Testis (tissue), 3 donors: ENCODE results near the gene MEGF8. TPM values are rescaled to one million over a fixed set of nuclear protein-coding genes. Genes with fewer than 3 reads are reported as not detected.
A peak's percentile ranks its signal among the peaks of the same experiment; 100 is the strongest.

Source experiments
- DNase-seq: peaks from one replicate; pipeline ENCODE4 v3.0.0-alpha.2; 2019
- H3K27ac ChIP-seq, 2 donors: fragments of 200-600 bp; sonication (generic); one replicate each; pipeline ENCODE4 v1.5.1; 2019
- H3K27me3 ChIP-seq: fragments of 200-600 bp; sonication (generic); one replicate; pipeline ENCODE4 v1.5.1; 2019
- H3K36me3 ChIP-seq: fragments of 200-600 bp; sonication (generic); one replicate; pipeline ENCODE4 v1.5.1; 2017; ENCODE audit warnings: low read depth; ENCODE audit errors: missing control alignments
- H3K4me1 ChIP-seq: fragments of 200-600 bp; sonication (generic); one replicate; pipeline ENCODE4 v1.5.1; 2019
- H3K4me3 ChIP-seq, 2 donors: fragments of 200-600 bp; sonication (generic); one replicate each; pipeline ENCODE4 v1.5.1; 2017 to 2019
- H3K9me3 ChIP-seq: fragments of 200-600 bp; sonication (generic); one replicate; pipeline ENCODE4 v1.5.1; 2017
- CTCF ChIP-seq, 3 experiments: fragments of 450-650 bp in 2 of 3; fragments of 200-600 bp in 1 of 3; sonication (generic) in 1 of 3; IDR thresholded peaks; one replicate each; pipeline ENCODE4 v1.5.1; 2016 to 2019; ENCODE audit warnings: antibody characterized with exemption in 3 of 3, mild to moderate bottlenecking in 2 of 3, moderate library complexity in 1 of 3
- POLR2A ChIP-seq: fragments of 450-650 bp; IDR thresholded peaks from one replicate; pipeline ENCODE4 v1.6.1; 2017; ENCODE audit warnings: antibody characterized with exemption, mild to moderate bottlenecking, moderate library complexity
- WGBS, 2 donors: methylation state at CpG; one replicate each; pipeline ENCODE4 v1.1.5; 2018; 5-methylcytosine and 5-hydroxymethylcytosine counted together
- intact Hi-C: fragments of 100-400 bp; cut with DNase I; formaldehyde crosslinking; loops from one replicate; pipeline ENCODE4 v1.15.1; 2023; ENCODE audit warnings: low total_unique reads
- polyA plus RNA-seq: library from polyadenylated mRNA; stranded (reverse); fragments of 350-450 nt; fragmentation: Illumina TruSeq; extraction: RNeasy Lipid Tissue Mini Kit (QIAGEN cat#74804); gene quantifications from one replicate; pipeline ENCODE4 v1.2.3, GENCODE V29; 2014; ENCODE audit warnings: low read depth, low replicate concordance; ENCODE audit not compliant: insufficient read depth
- total RNA-seq, 2 donors: library from RNA; depleted of rRNA; stranded (reverse); fragments of >200 nt; gene quantifications; one replicate each; pipeline ENCODE4 v1.2.3, GENCODE V29; 2016

Gene MEGF8
- total and polyA plus RNA-seq, 3 donors from 2014 or later, result 18.8 to 27.3 (median 26.9) TPM

- Histone ChIP-seq H3K4me3 (no peak overlapping the region), H3K36me3 (no peaks in the 10 kb centered on the region), H3K27ac (no peak overlapping the region), H3K9me3 (no peaks in the 10 kb centered on the region), H3K27me3 (no peaks in the 10 kb centered on the region), H3K4me1 (peaks cover 17% of the 10 kb centered on the region)
- 83% methylated on average over 9 of the region's 9 CpGs for WGBS, 2 donors
- intact Hi-C loops, result no loop called here
- no peak for TF ChIP-seq POLR2A
- no peak for DNase-seq
These were observed 3.1 kb upstream of the MEGF8 start for GRCh38 chr19:42322305-42322704.

GRCh38 chr19:42323473-42323851, 2.0 kb upstream of the MEGF8 start:
- peaks cover 17% of the 10 kb centered on the region for H3K4me1 ChIP-seq
- peak; percentile 42 for DNase-seq
- no peak overlapping the region for H3K27ac ChIP-seq
- intact Hi-C loops, result no loop called here
- peak overlapping the region; percentile 83 to 85 for H3K4me3 ChIP-seq
- TF ChIP-seq CTCF (IDR thresholded peaks at IDR 0.05) (no peak), POLR2A (no peak)
- H3K27me3 ChIP-seq, result no peaks in the 10 kb centered on the region
- H3K9me3 ChIP-seq, result no peaks in the 10 kb centered on the region
- H3K36me3 ChIP-seq, result no peaks in the 10 kb centered on the region
- WGBS, 2 donors, result 20 to 21% methylated on average over 20 to 29 of the region's 29 CpGs

GRCh38 chr19:42323852-42324654, 1.4 kb upstream of the MEGF8 start:
- Histone ChIP-seq H3K27ac (no peak overlapping the region), H3K4me3 (peak overlapping the region; percentile 83 to 85), H3K4me1 (peaks cover 17% of the 10 kb centered on the region), H3K36me3 (no peaks in the 10 kb centered on the region), H3K9me3 (no peaks in the 10 kb centered on the region), H3K27me3 (no peaks in the 10 kb centered on the region)
- WGBS, 2 donors, result 3 to 13% methylated on average over 23 to 53 of the region's 92 CpGs
- no peak for TF ChIP-seq CTCF (IDR thresholded peaks at IDR 0.05)
- no peak for TF ChIP-seq POLR2A
- intact Hi-C loops, result no loop called here
- DNase-seq, result no peak

- peaks cover 17% of the 10 kb centered on the region for H3K4me1 ChIP-seq
- H3K36me3 ChIP-seq, result no peaks in the 10 kb centered on the region
- H3K9me3 ChIP-seq, result no peaks in the 10 kb centered on the region
- peak overlapping the region; percentile 83 to 85 for H3K4me3 ChIP-seq
- intact Hi-C loops, result no loop called here
- no peaks in the 10 kb centered on the region for H3K27me3 ChIP-seq
- no peak for DNase-seq
- 2 to 6% methylated on average over 13 to 28 of the region's 38 CpGs for WGBS, 2 donors
- TF ChIP-seq CTCF (IDR thresholded peaks at IDR 0.05) (peak in 2 of 3 experiments; percentile 69 to 78), POLR2A (no peak)
- H3K27ac ChIP-seq, result no peak overlapping the region
These were observed 654 bp upstream of the MEGF8 start for GRCh38 chr19:42324655-42325307.

GRCh38 chr19:42325896-42326771, 699 bp downstream of the MEGF8 start:
- H3K27me3 ChIP-seq, result no peaks in the 10 kb centered on the region
- peak overlapping the region; percentile 55 to 71 for H3K27ac ChIP-seq
- intact Hi-C loops, result no loop called here
- H3K9me3 ChIP-seq, result no peaks in the 10 kb centered on the region
- peaks cover 22% of the 10 kb centered on the region for H3K4me1 ChIP-seq
- WGBS, 2 donors, result 2 to 3% methylated on average over 24 to 32 of the region's 37 CpGs
- peak in 1 of 3 experiments; percentile 9 for TF ChIP-seq CTCF (IDR thresholded peaks at IDR 0.05)
- no peak for TF ChIP-seq POLR2A
- DNase-seq, result no peak
- no peaks in the 10 kb centered on the region for H3K36me3 ChIP-seq
- H3K4me3 ChIP-seq, result peak overlapping the region; percentile 83 to 85
